ENCODE measurements around the gene ELF5.

The ELF5 gene

GRCh38 chr11:34509336-34509876, 4.2 kb downstream of the ELF5 start:
- no peak overlapping the region for H3K4me3 ChIP-seq (ENCODE audit: low read depth, low read length)
- ChIA-PET CTCF (no interaction called here), POLR2A (no interaction called here)
- no peak for TF ChIP-seq ZNF202 (tag by site-specific recombination; IDR thresholded peaks at IDR 0.05; ENCODE audit: borderline replicate concordance)
- no peak for TF ChIP-seq ZBTB8A (tag by site-specific recombination; IDR thresholded peaks at IDR 0.05)
- no peak for TF ChIP-seq HOXA7 (CRISPR knock-in tag; IDR thresholded peaks at IDR 0.05; ENCODE audit: borderline replicate concordance)
- TF ChIP-seq ZNF114 (tag by site-specific recombination; IDR thresholded peaks at IDR 0.05) = no peak
- no peak for TF ChIP-seq ZNF174 (tag by site-specific recombination; IDR thresholded peaks at IDR 0.05)
- no peaks in the 10 kb centered on the region for H3K4me1 ChIP-seq (ENCODE audit: control insufficient read depth, insufficient read depth, low read length)
- H3K27ac ChIP-seq (ENCODE audit: extremely low read depth, low read depth, low read length) = no peak overlapping the region
- no peaks in the 10 kb centered on the region for H3K36me3 ChIP-seq (ENCODE audit: control insufficient read depth in 2 of 2, insufficient read depth in 1 of 2, low read length in 2 of 2)
- H3K9me3 ChIP-seq (ENCODE audit: control insufficient read depth, insufficient read depth, low read depth, low read length) = no peaks in the 10 kb centered on the region

- H3K36me3 ChIP-seq (ENCODE audit: control insufficient read depth in 2 of 2, insufficient read depth in 1 of 2, low read length in 2 of 2) = no peaks in the 10 kb centered on the region
- no peak overlapping the region for H3K27ac ChIP-seq (ENCODE audit: extremely low read depth, low read depth, low read length)
- H3K9me3 ChIP-seq (ENCODE audit: control insufficient read depth, insufficient read depth, low read depth, low read length) = no peaks in the 10 kb centered on the region
- CTCF ChIA-PET = interaction anchor here (0.8 kb wide), 1 partner anchor 904 kb away, joined by 3 read pairs; no protein-coding TSS in a partner anchor
- H3K4me3 ChIP-seq (ENCODE audit: low read depth, low read length) = no peak overlapping the region
- no peaks in the 10 kb centered on the region for H3K4me1 ChIP-seq (ENCODE audit: control insufficient read depth, insufficient read depth, low read length)
- POLR2A ChIA-PET = no interaction called here
- TF ChIP-seq ZNF157 (tag by site-specific recombination; IDR thresholded peaks at IDR 0.05) (no peak), SP2 (tag by site-specific recombination; IDR thresholded peaks at IDR 0.05) (no peak), AEBP2 (tag by site-specific recombination; IDR thresholded peaks at IDR 0.05; ENCODE audit: borderline replicate concordance) (no peak), ZNF777 (tag by site-specific recombination; IDR thresholded peaks at IDR 0.05; ENCODE audit: borderline replicate concordance) (no peak), ZNF645 (tag by site-specific recombination; IDR thresholded peaks at IDR 0.05) (no peak)
These were observed 5.1 kb downstream of the ELF5 start for GRCh38 chr11:34508524-34508923.

GRCh38 chr11:34507610-34508009, 6.0 kb downstream of the ELF5 start:
- Histone ChIP-seq H3K4me1 (ENCODE audit: control insufficient read depth, insufficient read depth, low read length) (no peaks in the 10 kb centered on the region), H3K36me3 (ENCODE audit: control insufficient read depth in 2 of 2, insufficient read depth in 1 of 2, low read length in 2 of 2) (no peaks in the 10 kb centered on the region), H3K9me3 (ENCODE audit: control insufficient read depth, insufficient read depth, low read depth, low read length) (no peaks in the 10 kb centered on the region), H3K4me3 (ENCODE audit: low read depth, low read length) (no peak overlapping the region), H3K27ac (ENCODE audit: extremely low read depth, low read depth, low read length) (no peak overlapping the region)
- ChIA-PET CTCF (interaction anchor here (0.6 kb wide), 1 partner anchor 14 kb away, joined by 4 read pairs; no protein-coding TSS in a partner anchor), POLR2A (no interaction called here)
- no peak for TF ChIP-seq SP3 (tag by site-specific recombination; IDR thresholded peaks at IDR 0.05)

GRCh38 chr11:34507156-34507555, 6.4 kb downstream of the ELF5 start:
- TF ChIP-seq REPIN1 (tag by site-specific recombination; IDR thresholded peaks at IDR 0.05; ENCODE audit: low read depth) (no peak), ZNF266 (tag by site-specific recombination; IDR thresholded peaks at IDR 0.05; ENCODE audit: low read depth) (no peak), IKZF3 (tag by site-specific recombination; IDR thresholded peaks at IDR 0.05) (no peak), ZNF148 (tag by site-specific recombination; IDR thresholded peaks at IDR 0.05; ENCODE audit: borderline replicate concordance) (no peak), MZF1 (tag by site-specific recombination; IDR thresholded peaks at IDR 0.05; ENCODE audit: borderline replicate concordance) (no peak), ZNF335 (tag by site-specific recombination; conservative IDR thresholded peaks at IDR 0.05) (no peak), ZNF350 (tag by site-specific recombination; IDR thresholded peaks at IDR 0.05) (no peak), ZNF629 (tag by site-specific recombination; IDR thresholded peaks at IDR 0.05) (no peak), ZNF600 (tag by site-specific recombination; IDR thresholded peaks at IDR 0.05) (no peak)
- Histone ChIP-seq H3K27ac (ENCODE audit: extremely low read depth, low read depth, low read length) (no peak overlapping the region), H3K9me3 (ENCODE audit: control insufficient read depth, insufficient read depth, low read depth, low read length) (no peaks in the 10 kb centered on the region), H3K4me3 (ENCODE audit: low read depth, low read length) (no peak overlapping the region), H3K4me1 (ENCODE audit: control insufficient read depth, insufficient read depth, low read length) (no peaks in the 10 kb centered on the region), H3K36me3 (ENCODE audit: control insufficient read depth in 2 of 2, insufficient read depth in 1 of 2, low read length in 2 of 2) (no peaks in the 10 kb centered on the region)
- CTCF ChIA-PET = no interaction called here
- POLR2A ChIA-PET = no interaction called here
